Esophagus muscularis mucosa (tissue), 4 donors: Measurements from ENCODE around the gene ZBTB16. TPM values are rescaled to one million over a fixed set of nuclear protein-coding genes. Genes with fewer than 3 reads are reported as not detected.

Experiments used
- DNase-seq: peaks from one replicate; pipeline ENCODE4 v3.0.0-alpha.2; 2017; ENCODE audit errors: extremely low spot score
- H3K27ac ChIP-seq, 4 donors: fragments of 200-600 bp; sonication (generic); replicated peaks in 1 of 4; 1 replicate in 3 of 4; 2 replicates in 1 of 4; pipeline ENCODE4 v1.5.1; 2016 to 2019; ENCODE audit warnings: mild to moderate bottlenecking in 1 of 4
- H3K27me3 ChIP-seq, 4 donors: fragments of 200-600 bp; sonication (generic); one replicate each; pipeline versions ENCODE4 v1.5.1 to v1.6.0; 2016 to 2019
- H3K36me3 ChIP-seq, 4 donors: fragments of 200-600 bp; sonication (generic); one replicate each; pipeline ENCODE4 v1.5.1; 2016 to 2019
- H3K4me1 ChIP-seq, 4 donors: fragments of 200-600 bp; sonication (generic); one replicate each; pipeline ENCODE4 v1.5.1; 2016 to 2019
- H3K4me3 ChIP-seq, 4 donors: fragments of 200-600 bp; sonication (generic); 1 replicate in 2 of 4; 2 replicates in 2 of 4; pipeline ENCODE4 v1.5.1; 2016 to 2019; ENCODE audit warnings: mild to moderate bottlenecking in 4 of 4, moderate library complexity in 1 of 4
- H3K9me3 ChIP-seq, 4 donors: fragments of 200-600 bp; sonication (generic); 1 replicate in 3 of 4; 2 replicates in 1 of 4; pipeline ENCODE4 v1.5.1; 2016 to 2019
- CTCF ChIP-seq, 3 experiments: fragments of 200-600 bp in 2 of 3; fragments of 450-650 bp in 1 of 3; sonication (generic) in 2 of 3; IDR thresholded peaks; one replicate each; pipeline ENCODE4 v1.5.1; 2017 to 2019; ENCODE audit warnings: antibody characterized with exemption in 3 of 3, mild to moderate bottlenecking in 2 of 3, moderate library complexity in 1 of 3
- EP300 ChIP-seq: sonication (generic); formaldehyde crosslinking; IDR thresholded peaks from one replicate; pipeline ENCODE4 v1.6.1; 2017; ENCODE audit warnings: antibody characterized with exemption
- POLR2A ChIP-seq: fragments of 450-650 bp; IDR thresholded peaks from one replicate; pipeline ENCODE4 v1.6.1; 2017; ENCODE audit warnings: antibody characterized with exemption, moderate library complexity, mild to moderate bottlenecking, low read depth
- POLR2AphosphoS5 ChIP-seq, 2 donors: sonication (generic); formaldehyde crosslinking; IDR thresholded peaks; one replicate each; pipeline ENCODE4 v1.6.1; 2017; ENCODE audit warnings: antibody characterized with exemption in 2 of 2
- WGBS: methylation state at CpG from one replicate; pipeline ENCODE4 v1.1.5; 2018; 5-methylcytosine and 5-hydroxymethylcytosine counted together
- intact Hi-C: fragments of 100-400 bp; cut with DNase I; formaldehyde crosslinking; loops from one replicate; pipeline ENCODE4 v1.15.1; 2023
- total RNA-seq, 4 donors: library from RNA; depleted of rRNA; stranded (reverse); fragments of >200 nt; gene quantifications; one replicate each; pipeline versions ENCODE4 v1.1.0 to v1.2.1, GENCODE V29; 2016

ZBTB16 gene
- 100 to 1,000 TPM; 175 to 319 (median 222) TPM for total RNA-seq

- intact Hi-C loops, result loop anchor here (2.0 to 5.0 kb wide), 2 partner anchors 138 to 203 kb away; no protein-coding TSS in a partner anchor
- H3K4me1 ChIP-seq, result peaks cover 39 to 51% (median 47%) of the 10 kb centered on the region in 4 donors
- DNase-seq, result peak; percentile 96
Observed at GRCh38 chr11:114059278-114059983, at the start of gene ZBTB16. ZBTB16 (plus strand) TSS chr11:114059711; CDS start chr11:114063301, 3,590 bp downstream.

GRCh38 chr11:114010931-114011330, 48.6 kb upstream of the ZBTB16 start:
- no peak for DNase-seq
- H3K27me3 ChIP-seq, result peaks cover 0 to 44% (median 2%) of the 10 kb centered on the region in 4 donors
- no peak overlapping the region for H3K27ac ChIP-seq
- H3K4me1 ChIP-seq, result no peaks in the 10 kb centered on the region
- intact Hi-C loops, result no loop called here
- H3K4me3 ChIP-seq, result no peak overlapping the region
- TF ChIP-seq POLR2A, result no peak
- no peak for TF ChIP-seq CTCF (IDR thresholded peaks at IDR 0.05)
- TF ChIP-seq EP300, result no peak
- TF ChIP-seq POLR2AphosphoS5 (IDR thresholded peaks at IDR 0.05), result no peak
- WGBS, result 77% methylated on average over 4 of the region's 4 CpGs
- no peaks in the 10 kb centered on the region for H3K36me3 ChIP-seq
- no peaks in the 10 kb centered on the region for H3K9me3 ChIP-seq

More at GRCh38 chr11:114059278-114059983, at the start of gene ZBTB16:
- H3K4me3 ChIP-seq, result peak within 1 kb of the TSS; percentile 96 to 99 (median 99)
- H3K9me3 ChIP-seq, result no peaks in the 10 kb centered on the region
- TF ChIP-seq EP300 (no peak), POLR2AphosphoS5 (IDR thresholded peaks at IDR 0.05) (peak; percentile 96), POLR2A (peak; percentile 85), CTCF (IDR thresholded peaks at IDR 0.05) (peak; percentile 60 to 75 (median 65))
- H3K27ac ChIP-seq, result peak within 1 kb of the TSS; percentile 96 to 100 (median 99)
- 0% methylated on average over 19 of the region's 71 CpGs for WGBS
- H3K27me3 ChIP-seq, result no peaks in the 10 kb centered on the region
- peaks cover 16 to 38% (median 31%) of the 10 kb centered on the region in 4 donors for H3K36me3 ChIP-seq

GRCh38 chr11:114011443-114011842, 48.1 kb upstream of the ZBTB16 start:
- Histone ChIP-seq H3K4me3 (no peak overlapping the region), H3K36me3 (no peaks in the 10 kb centered on the region), H3K4me1 (no peaks in the 10 kb centered on the region), H3K27ac (no peak overlapping the region), H3K27me3 (peaks cover 0 to 44% (median 2%) of the 10 kb centered on the region in 4 donors), H3K9me3 (no peaks in the 10 kb centered on the region)
- 56% methylated on average over 2 of the region's 2 CpGs for WGBS
- TF ChIP-seq EP300 (no peak), CTCF (IDR thresholded peaks at IDR 0.05) (no peak), POLR2AphosphoS5 (IDR thresholded peaks at IDR 0.05) (no peak), POLR2A (no peak)
- DNase-seq, result no peak
- intact Hi-C loops, result no loop called here

- H3K36me3 ChIP-seq, result no peaks in the 10 kb centered on the region
- H3K9me3 ChIP-seq, result no peaks in the 10 kb centered on the region
- no peak overlapping the region for H3K4me3 ChIP-seq
- no peak for DNase-seq
- WGBS, result 68% methylated on average over 5 of the region's 6 CpGs
- peaks cover 0 to 38% (median 0%) of the 10 kb centered on the region in 4 donors for H3K27me3 ChIP-seq
- H3K27ac ChIP-seq, result no peak overlapping the region
- intact Hi-C loops, result no loop called here
- TF ChIP-seq EP300 (no peak), POLR2AphosphoS5 (IDR thresholded peaks at IDR 0.05) (no peak), CTCF (IDR thresholded peaks at IDR 0.05) (no peak), POLR2A (no peak)
- H3K4me1 ChIP-seq, result no peaks in the 10 kb centered on the region
Observed at GRCh38 chr11:114015117-114015516, 44.4 kb upstream of the ZBTB16 start.
